Kidney tubule cell (primary cell): ENCODE measurements around the gene ALDOA.

ENCODE experiments used
- DNase-seq: peaks from one replicate; pipeline ENCODE4 v3.0.0-alpha.2; 2018; ENCODE audit warnings: low spot score

ALDOA gene

DNA sequence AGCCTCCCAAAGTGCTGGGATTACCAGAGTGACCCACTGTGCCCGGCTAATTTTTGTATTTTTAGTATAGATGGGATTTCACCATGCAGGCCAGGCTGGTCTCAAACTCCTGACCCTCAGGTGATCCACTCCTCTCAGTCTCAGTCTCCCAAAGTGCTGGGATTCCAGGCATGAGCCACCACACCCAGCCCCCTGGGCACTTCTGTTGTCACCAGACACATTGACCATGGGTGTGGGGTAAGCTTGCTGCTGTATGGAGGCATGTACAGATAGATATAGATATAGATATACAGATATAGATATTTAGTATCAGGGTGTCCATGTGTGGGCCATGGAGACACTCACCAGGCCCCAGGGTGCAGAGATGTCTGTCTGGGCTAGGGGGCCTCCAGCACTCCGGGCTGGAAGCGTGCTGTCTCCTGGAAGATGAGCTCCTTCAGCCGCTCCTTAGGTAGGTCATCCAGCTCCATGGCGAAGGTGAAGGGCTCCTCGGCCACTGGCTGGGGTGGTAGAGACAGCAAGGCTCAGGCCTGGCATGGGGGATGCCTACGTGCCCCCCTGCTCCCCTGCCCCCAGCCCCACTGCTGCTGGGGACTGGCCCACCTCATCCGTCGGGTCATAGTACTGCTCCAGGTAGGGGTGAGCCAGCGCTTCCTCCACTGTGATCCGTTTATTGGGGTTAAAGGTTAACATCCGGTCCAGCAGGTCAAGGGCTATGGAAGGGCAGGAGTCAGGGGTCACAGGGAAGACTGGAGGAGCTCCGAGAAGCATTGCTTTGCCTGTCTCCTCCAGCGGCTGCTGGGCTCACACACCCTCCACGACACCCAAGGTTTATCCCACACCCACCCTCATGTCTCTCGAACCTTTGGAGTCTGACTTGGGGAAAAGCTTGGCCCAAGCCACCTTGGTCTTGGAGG, 51.0 kb downstream of the ALDOA start:
- DNase-seq = no peak

DNA sequence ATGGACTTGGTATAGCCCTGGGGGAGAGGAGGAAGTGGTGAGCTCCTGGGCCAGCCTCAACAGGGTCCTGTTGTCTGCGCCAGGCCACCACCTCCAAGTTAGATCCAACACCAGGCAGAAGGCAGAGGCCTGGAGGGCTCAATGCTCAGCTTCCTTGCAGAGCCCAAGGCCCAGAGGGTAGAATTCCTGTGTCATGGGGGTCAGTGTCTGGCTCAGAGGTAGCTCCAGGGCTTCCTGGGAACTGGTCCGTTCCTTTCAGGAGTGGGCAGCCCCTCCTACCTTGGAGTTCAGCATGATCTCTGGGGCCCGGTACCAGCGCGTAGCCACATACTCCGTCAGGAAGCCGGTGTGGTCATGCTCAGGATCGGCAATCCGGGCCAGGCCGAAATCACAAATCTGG, 52.2 kb downstream of the ALDOA start:
- no peak for DNase-seq

DNA sequence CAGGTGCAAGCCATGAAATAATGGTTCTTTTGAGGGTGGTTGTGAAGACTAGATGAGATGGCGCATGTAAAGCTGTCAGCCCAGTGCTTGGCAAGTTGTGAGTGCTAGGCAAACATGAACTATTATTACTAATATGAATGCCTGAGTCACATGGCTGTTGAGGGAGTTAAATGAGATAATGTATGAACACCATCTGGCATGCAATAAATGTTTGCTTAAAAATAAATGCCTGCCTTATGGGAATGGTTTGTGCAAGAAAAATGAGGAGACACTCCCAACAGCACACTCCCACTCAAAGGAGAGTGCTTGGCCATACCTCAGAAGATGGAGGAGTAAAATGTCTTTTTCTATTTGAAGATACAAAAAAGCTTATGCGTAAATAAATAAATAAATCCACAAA, 53.9 kb downstream of the ALDOA start:
- no peak for DNase-seq
